Measurements from ENCODE around the gene CHST12. TPM values are rescaled to one million over a fixed set of nuclear protein-coding genes. Genes with fewer than 3 reads are reported as not detected.
"Not testable (repeated sequence)": the region's sequence is repeated elsewhere in the genome, so short reads cannot be mapped to it uniquely, and the experiment has no call there.

CHST12 gene
- total and polyA plus RNA-seq, 2 donors (not counting 1 experiment from before 2014, with no cell fraction given) = 25.4 to 27.1 TPM

- whole genome bisulfite sequencing (ENCODE audit: insufficient coverage) = 80% methylated on average over 2 of the region's 3 CpGs
These were observed 50.4 kb downstream of the CHST12 start for GRCh38 chr7:2453849-2454248.

DNA sequence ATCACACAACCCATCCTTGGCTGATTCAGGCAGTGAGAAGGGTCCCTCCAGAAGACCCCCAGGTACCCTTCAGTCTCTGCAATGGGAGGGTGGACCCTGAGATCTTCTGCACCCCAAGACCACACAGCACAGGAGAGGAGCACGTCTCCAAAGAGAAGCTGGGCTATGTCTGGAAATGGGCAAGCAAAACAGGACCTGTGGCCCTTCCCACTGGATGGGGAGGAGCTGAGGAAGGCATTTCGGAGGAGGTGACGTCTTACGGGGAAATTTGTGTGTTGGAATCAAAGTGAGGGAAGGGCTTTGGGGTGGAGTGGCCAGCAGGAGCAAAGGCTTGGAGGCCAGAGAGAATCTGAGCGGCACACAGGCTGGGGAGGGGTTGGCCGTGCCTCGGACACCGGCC is 56.3 kb downstream of the CHST12 start:
- TF ChIP-seq EZH2 (IDR thresholded peaks at IDR 0.05; ENCODE audit: borderline replicate concordance, insufficient read depth, low read depth, low read length, poor library complexity, severe bottlenecking) = no peak
- TF ChIP-seq, protein P1, sequence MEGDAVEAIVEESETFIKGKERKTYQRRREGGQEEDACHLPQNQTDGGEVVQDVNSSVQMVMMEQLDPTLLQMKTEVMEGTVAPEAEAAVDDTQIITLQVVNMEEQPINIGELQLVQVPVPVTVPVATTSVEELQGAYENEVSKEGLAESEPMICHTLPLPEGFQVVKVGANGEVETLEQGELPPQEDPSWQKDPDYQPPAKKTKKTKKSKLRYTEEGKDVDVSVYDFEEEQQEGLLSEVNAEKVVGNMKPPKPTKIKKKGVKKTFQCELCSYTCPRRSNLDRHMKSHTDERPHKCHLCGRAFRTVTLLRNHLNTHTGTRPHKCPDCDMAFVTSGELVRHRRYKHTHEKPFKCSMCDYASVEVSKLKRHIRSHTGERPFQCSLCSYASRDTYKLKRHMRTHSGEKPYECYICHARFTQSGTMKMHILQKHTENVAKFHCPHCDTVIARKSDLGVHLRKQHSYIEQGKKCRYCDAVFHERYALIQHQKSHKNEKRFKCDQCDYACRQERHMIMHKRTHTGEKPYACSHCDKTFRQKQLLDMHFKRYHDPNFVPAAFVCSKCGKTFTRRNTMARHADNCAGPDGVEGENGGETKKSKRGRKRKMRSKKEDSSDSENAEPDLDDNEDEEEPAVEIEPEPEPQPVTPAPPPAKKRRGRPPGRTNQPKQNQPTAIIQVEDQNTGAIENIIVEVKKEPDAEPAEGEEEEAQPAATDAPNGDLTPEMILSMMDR (IDR thresholded peaks at IDR 0.05) = no peak
- no peak overlapping the region for H3K27ac Mint-ChIP-seq
- 94% methylated on average over 8 of the region's 8 CpGs for WGBS (ENCODE audit: insufficient coverage)
- no peaks in the 10 kb centered on the region for H3K36me3 ChIP-seq (replicated peaks in 1 of 2; ENCODE audit: control extremely low read depth in 1 of 2, control insufficient read depth in 1 of 2, extremely low read depth in 1 of 2, insufficient read depth in 2 of 2, low read length in 1 of 2)
- H3K4me1 Mint-ChIP-seq = peaks cover 2% of the 10 kb centered on the region
- ChIA-PET POLR2A (no interaction called here), CTCF (interaction anchor here (0.7 kb wide), 2 partner anchors 8 to 119 kb away, joined by 3 read pairs; no protein-coding TSS in a partner anchor)
- DNase-seq (no peak), ATAC-seq (ENCODE audit: low read depth) (no peak)
- no peaks in the 10 kb centered on the region for H3K27me3 ChIP-seq (replicated peaks in 1 of 4; ENCODE audit: control extremely low read depth in 1 of 4, control insufficient read depth in 3 of 4, insufficient read depth in 4 of 4, low read length in 3 of 4)
- peaks cover 2% of the 10 kb centered on the region for H3K9me3 Mint-ChIP-seq (ENCODE audit: insufficient read depth)
- intact Hi-C loops (cut with micrococcal nuclease) = loop anchor here (10.0 kb wide), 1 partner anchor 695 kb away; no protein-coding TSS in a partner anchor
- no peaks in the 10 kb centered on the region for H3K27me3 Mint-ChIP-seq
- no peak overlapping the region for H3K4me2 ChIP-seq (replicated peaks; ENCODE audit: low read depth, low read length, poor library complexity, severe bottlenecking)
- H3K27ac ChIP-seq (ENCODE audit: low read length in 2 of 2) = no peak overlapping the region
- no peak overlapping the region for H3K4me3 ChIP-seq (ENCODE audit: control extremely low read depth in 1 of 5, extremely low read depth in 1 of 5, insufficient read depth in 1 of 5, low read depth in 2 of 5, low read length in 4 of 5)
- no peaks in the 10 kb centered on the region for H4K20me1 ChIP-seq (ENCODE audit: control insufficient read depth, insufficient read depth, low read length, poor library complexity, severe bottlenecking)
- H3K4me1 ChIP-seq (ENCODE audit: control insufficient read depth in 2 of 2, insufficient read depth in 2 of 2, low read length in 2 of 2) = no peaks in the 10 kb centered on the region
- H3K9me3 ChIP-seq (ENCODE audit: control extremely low read depth in 1 of 3, control insufficient read depth in 2 of 3, insufficient read depth in 1 of 3, low read length in 2 of 3) = peaks cover 0 to 9% (median 0%) of the 10 kb centered on the region in 3 donors
- H2AFZ ChIP-seq (ENCODE audit: insufficient read depth, low read depth, low read length, poor library complexity, severe bottlenecking) = no peak overlapping the region
- no peak overlapping the region for H3K4me3 Mint-ChIP-seq
- no peak overlapping the region for H3K9ac ChIP-seq (ENCODE audit: low read length)
- no peaks in the 10 kb centered on the region for H3K79me2 ChIP-seq (ENCODE audit: control insufficient read depth, insufficient read depth, low read length)

More at GRCh38 chr7:2453849-2454248, 50.4 kb downstream of the CHST12 start:
- H3K27ac ChIP-seq (ENCODE audit: low read length in 2 of 2); H4K20me1 ChIP-seq (ENCODE audit: control insufficient read depth, insufficient read depth, low read length, poor library complexity, severe bottlenecking); ATAC-seq (ENCODE audit: low read depth); DNase-seq; H3K27me3 Mint-ChIP-seq; H3K27ac Mint-ChIP-seq; H3K4me2 ChIP-seq (replicated peaks; ENCODE audit: low read depth, low read length, poor library complexity, severe bottlenecking); H3K9me3 ChIP-seq (ENCODE audit: control extremely low read depth in 1 of 3, control insufficient read depth in 2 of 3, insufficient read depth in 1 of 3, low read length in 2 of 3); H3K9me3 Mint-ChIP-seq (ENCODE audit: insufficient read depth); H3K27me3 ChIP-seq (replicated peaks in 1 of 4; ENCODE audit: control extremely low read depth in 1 of 4, control insufficient read depth in 3 of 4, insufficient read depth in 4 of 4, low read length in 3 of 4); H3K4me3 ChIP-seq (ENCODE audit: control extremely low read depth in 1 of 5, extremely low read depth in 1 of 5, insufficient read depth in 1 of 5, low read depth in 2 of 5, low read length in 4 of 5); H3K4me3 Mint-ChIP-seq; H3K79me2 ChIP-seq (ENCODE audit: control insufficient read depth, insufficient read depth, low read length); H3K36me3 ChIP-seq (replicated peaks in 1 of 2; ENCODE audit: control extremely low read depth in 1 of 2, control insufficient read depth in 1 of 2, extremely low read depth in 1 of 2, insufficient read depth in 2 of 2, low read length in 1 of 2); H3K9ac ChIP-seq (ENCODE audit: low read length); POLR2A ChIA-PET; H2AFZ ChIP-seq (ENCODE audit: insufficient read depth, low read depth, low read length, poor library complexity, severe bottlenecking): not testable (repeated sequence)
- peaks cover 12% of the 10 kb centered on the region for H3K4me1 Mint-ChIP-seq
- peaks cover 8 to 11% of the 10 kb centered on the region in 2 donors for H3K4me1 ChIP-seq (ENCODE audit: control insufficient read depth in 2 of 2, insufficient read depth in 2 of 2, low read length in 2 of 2)
- CTCF ChIA-PET = interaction anchor here (1.0 to 6.2 kb wide), 4 partner anchors 10 to 257 kb away, joined by 3 to 104 read pairs (median 34); no protein-coding TSS in a partner anchor
- intact Hi-C loops (cut with micrococcal nuclease) = loop anchor here (5.0 to 10.0 kb wide), 2 partner anchors 388 to 701 kb away; partner anchors contain the start of gene GNA12
